B cell (primary cell): ENCODE data around the gene EZH2. TPM values are rescaled to one million over a fixed set of nuclear protein-coding genes. Genes with fewer than 3 reads are reported as not detected.

Experiments
- ATAC-seq: fragments of 200-7000 bp; cut with Tn5 transposase; one replicate; pipeline ENCODE4 v1.10.0; 2021; ENCODE audit warnings: low read depth, mild to moderate bottlenecking, moderate number of reproducible peaks, moderate library complexity
- CTCF ChIA-PET: fragments of 350-600 bp; sonication (Branson Sonifier 250); formaldehyde crosslinking; loops from one replicate; lab custom pipeline; 2021; ENCODE audit warnings: antibody characterized with exemption, inconsistent platforms; lab: Charles Lee
- POLR2A ChIA-PET: fragments of 350-600 bp; sonication (Branson Sonifier 250); formaldehyde crosslinking; loops from one replicate; lab custom pipeline; 2021; ENCODE audit warnings: antibody characterized with exemption; lab: Charles Lee
- DNase-seq: peaks from one replicate; pipeline ENCODE4 v3.0.0; 2013
- H2AFZ ChIP-seq: 2 replicates; pipeline ENCODE4 v1.6.1; 2012; ENCODE audit warnings: mild to moderate bottlenecking, low read depth, low read length; ENCODE audit not compliant: insufficient read depth, poor library complexity, severe bottlenecking
- H3K27ac ChIP-seq, 2 donors: 1 replicate in 1 of 2; 2 replicates in 1 of 2; pipeline ENCODE4 v1.5.1; 2012 to 2013; ENCODE audit warnings: low read length in 2 of 2, mild to moderate bottlenecking in 2 of 2, moderate library complexity in 1 of 2
- H3K27me3 ChIP-seq, 4 experiments: fragments of 200-600 bp in 1 of 4; sonication (generic) in 1 of 4; replicated peaks in 1 of 4; 1 replicate in 2 of 4; 2 replicates in 2 of 4; pipeline versions ENCODE4 v1.6.1 to v1.7.0; 2013 to 2016; ENCODE audit warnings: low read length in 3 of 4, mild to moderate bottlenecking in 2 of 4, mixed read lengths in 1 of 4, moderate library complexity in 1 of 4; ENCODE audit not compliant: insufficient read depth in 4 of 4, control insufficient read depth in 3 of 4; ENCODE audit errors: control extremely low read depth in 1 of 4
- H3K36me3 ChIP-seq, 2 experiments: replicated peaks in 1 of 2; 1 replicate in 1 of 2; 2 replicates in 1 of 2; pipeline versions ENCODE4 v1.6.1 to v1.7.1; 2013; ENCODE audit warnings: low read length in 1 of 2; ENCODE audit not compliant: insufficient read depth in 2 of 2, control insufficient read depth in 1 of 2; ENCODE audit errors: control extremely low read depth in 1 of 2, extremely low read depth in 1 of 2
- H3K4me1 ChIP-seq, 2 donors: fragments of 200-600 bp in 1 of 2; sonication (generic) in 1 of 2; 1 replicate in 1 of 2; 2 replicates in 1 of 2; pipeline versions ENCODE4 v1.5.1 to v1.6.1; 2013 to 2017; ENCODE audit warnings: low read length in 2 of 2; ENCODE audit not compliant: control insufficient read depth in 2 of 2, insufficient read depth in 2 of 2
- H3K4me2 ChIP-seq: replicated peaks from 2 replicates; pipeline ENCODE3; 2012; ENCODE audit warnings: mild to moderate bottlenecking, low read depth, low read length; ENCODE audit not compliant: poor library complexity, severe bottlenecking
- H3K4me3 ChIP-seq, 5 experiments: fragments of 200-600 bp in 1 of 5; sonication (generic) in 1 of 5; 1 replicate in 3 of 5; 2 replicates in 2 of 5; pipeline versions ENCODE4 v1.5.1 to v1.7.0; 2011 to 2016; ENCODE audit warnings: low read length in 4 of 5, mild to moderate bottlenecking in 4 of 5, low read depth in 2 of 5, control low read depth in 1 of 5, moderate library complexity in 1 of 5; ENCODE audit not compliant: insufficient read depth in 1 of 5; ENCODE audit errors: control extremely low read depth in 1 of 5, extremely low read depth in 1 of 5
- H3K79me2 ChIP-seq: fragments of 200-600 bp; sonication (generic); one replicate; pipeline ENCODE4 v1.6.0; 2016; ENCODE audit warnings: low read length; ENCODE audit not compliant: control insufficient read depth, insufficient read depth
- H3K9ac ChIP-seq: fragments of 200-600 bp; sonication (generic); 2 replicates; pipeline ENCODE4 v1.6.1; 2017; ENCODE audit warnings: mild to moderate bottlenecking, low read length, moderate library complexity
- H3K9me3 ChIP-seq, 3 donors: one replicate each; pipeline versions ENCODE4 v1.6.1 to v1.7.1; 2013; ENCODE audit warnings: low read length in 2 of 3; ENCODE audit not compliant: control insufficient read depth in 2 of 3, insufficient read depth in 1 of 3; ENCODE audit errors: control extremely low read depth in 1 of 3
- H4K20me1 ChIP-seq: 2 replicates; pipeline ENCODE4 v1.6.0; 2012; ENCODE audit warnings: mild to moderate bottlenecking, low read length; ENCODE audit not compliant: insufficient read depth, control insufficient read depth, poor library complexity, severe bottlenecking
- H3K27ac Mint-ChIP-seq: one replicate; pipeline ENCODE4 v1.8.0; 2021; ENCODE audit warnings: mixed read lengths
- H3K27me3 Mint-ChIP-seq: one replicate; pipeline ENCODE4 v1.8.0; 2021; ENCODE audit warnings: mixed read lengths
- H3K4me1 Mint-ChIP-seq: one replicate; pipeline ENCODE4 v1.8.0; 2021; ENCODE audit warnings: mixed read lengths
- H3K4me3 Mint-ChIP-seq: one replicate; pipeline ENCODE4 v1.8.0; 2021; ENCODE audit warnings: mixed read lengths
- H3K9me3 Mint-ChIP-seq: one replicate; pipeline ENCODE4 v1.8.0; 2022; ENCODE audit warnings: mixed read lengths; ENCODE audit not compliant: insufficient read depth
- EZH2 ChIP-seq: IDR thresholded peaks from 2 replicates; pipeline ENCODE4 v1.6.1; 2012; ENCODE audit warnings: borderline replicate concordance, low read depth, mild to moderate bottlenecking, moderate library complexity, low read length; ENCODE audit not compliant: insufficient read depth, poor library complexity, severe bottlenecking
- WGBS: methylation state at CpG from one replicate; pipeline ENCODE4 v1.1.5; 2013; ENCODE audit warnings: missing lambda C conversion rate; ENCODE audit not compliant: insufficient coverage; 5-methylcytosine and 5-hydroxymethylcytosine counted together
- intact Hi-C: fragments of 100-400 bp; cut with micrococcal nuclease; formaldehyde crosslinking; loops from one replicate; pipeline ENCODE4 v1.10.0; 2022
- polyA plus RNA-seq: library from polyadenylated mRNA; depleted of rRNA; stranded (reverse); fragments of >200 nt; gene quantifications from 2 replicates; pipeline ENCODE4 v1.2.3, GENCODE V29; 2012
- total RNA-seq, 2 donors: library from RNA; stranded (reverse); fragments of 120-200 nt in 1 of 2; gene quantifications; 1 replicate in 1 of 2; 2 replicates in 1 of 2; pipeline versions ENCODE4 v1.2.3 to v1.2.4, GENCODE V29; 2013 to 2022
- TF ChIP-seq, protein P1 (sequence below): fragments of 200-600 bp; IDR thresholded peaks from one replicate; pipeline ENCODE4 v1.8.0; 2022; ENCODE audit warnings: antibody characterized with exemption, mild to moderate bottlenecking

Gene EZH2
- total and polyA plus RNA-seq, 2 donors (not counting 1 experiment from before 2014, with no cell fraction given) = 5.1 to 10.3 TPM

DNA sequence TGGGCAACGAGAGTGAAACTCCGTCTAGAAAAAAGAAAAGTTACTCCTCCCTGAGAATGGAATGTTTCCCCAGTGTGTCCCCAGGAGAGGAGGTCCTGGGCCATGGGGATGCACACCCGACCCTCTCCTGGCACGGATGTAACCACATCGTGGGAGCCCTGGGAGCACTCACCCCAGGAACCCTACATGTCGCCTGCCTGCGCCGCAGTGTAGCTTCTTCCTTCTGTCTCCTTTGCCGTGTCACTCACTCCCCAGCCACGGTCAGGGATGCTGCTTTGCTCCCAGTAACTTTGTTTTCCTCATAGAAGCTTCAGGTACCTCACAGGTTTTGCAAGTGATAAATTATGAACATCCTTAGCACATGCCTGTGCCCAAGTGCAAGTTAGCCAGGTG, 82.0 kb downstream of the EZH2 start:
- WGBS = 96% methylated on average over 10 of the region's 10 CpGs
- Mint-ChIP-seq H3K27me3 (no peaks in the 10 kb centered on the region), H3K4me3 (no peak overlapping the region), H3K4me1 (no peaks in the 10 kb centered on the region), H3K9me3 (no peaks in the 10 kb centered on the region), H3K27ac (no peak overlapping the region)
- Histone ChIP-seq H3K4me2 (no peak overlapping the region), H2AFZ (no peak overlapping the region), H3K27ac (no peak overlapping the region), H3K9me3 (no peaks in the 10 kb centered on the region), H3K9ac (no peak overlapping the region), H3K4me3 (no peak overlapping the region), H3K27me3 (no peaks in the 10 kb centered on the region), H3K79me2 (no peaks in the 10 kb centered on the region), H3K4me1 (no peaks in the 10 kb centered on the region), H3K36me3 (peaks cover 14 to 51% of the 10 kb centered on the region in 2 experiments), H4K20me1 (no peaks in the 10 kb centered on the region)
- POLR2A ChIA-PET = no interaction called here
- ATAC-seq = no peak
- DNase-seq = no peak
- TF ChIP-seq, protein P1, sequence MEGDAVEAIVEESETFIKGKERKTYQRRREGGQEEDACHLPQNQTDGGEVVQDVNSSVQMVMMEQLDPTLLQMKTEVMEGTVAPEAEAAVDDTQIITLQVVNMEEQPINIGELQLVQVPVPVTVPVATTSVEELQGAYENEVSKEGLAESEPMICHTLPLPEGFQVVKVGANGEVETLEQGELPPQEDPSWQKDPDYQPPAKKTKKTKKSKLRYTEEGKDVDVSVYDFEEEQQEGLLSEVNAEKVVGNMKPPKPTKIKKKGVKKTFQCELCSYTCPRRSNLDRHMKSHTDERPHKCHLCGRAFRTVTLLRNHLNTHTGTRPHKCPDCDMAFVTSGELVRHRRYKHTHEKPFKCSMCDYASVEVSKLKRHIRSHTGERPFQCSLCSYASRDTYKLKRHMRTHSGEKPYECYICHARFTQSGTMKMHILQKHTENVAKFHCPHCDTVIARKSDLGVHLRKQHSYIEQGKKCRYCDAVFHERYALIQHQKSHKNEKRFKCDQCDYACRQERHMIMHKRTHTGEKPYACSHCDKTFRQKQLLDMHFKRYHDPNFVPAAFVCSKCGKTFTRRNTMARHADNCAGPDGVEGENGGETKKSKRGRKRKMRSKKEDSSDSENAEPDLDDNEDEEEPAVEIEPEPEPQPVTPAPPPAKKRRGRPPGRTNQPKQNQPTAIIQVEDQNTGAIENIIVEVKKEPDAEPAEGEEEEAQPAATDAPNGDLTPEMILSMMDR = no peak
- no peak for TF ChIP-seq EZH2
- CTCF ChIA-PET = no interaction called here
- intact Hi-C loops = no loop called here

DNA sequence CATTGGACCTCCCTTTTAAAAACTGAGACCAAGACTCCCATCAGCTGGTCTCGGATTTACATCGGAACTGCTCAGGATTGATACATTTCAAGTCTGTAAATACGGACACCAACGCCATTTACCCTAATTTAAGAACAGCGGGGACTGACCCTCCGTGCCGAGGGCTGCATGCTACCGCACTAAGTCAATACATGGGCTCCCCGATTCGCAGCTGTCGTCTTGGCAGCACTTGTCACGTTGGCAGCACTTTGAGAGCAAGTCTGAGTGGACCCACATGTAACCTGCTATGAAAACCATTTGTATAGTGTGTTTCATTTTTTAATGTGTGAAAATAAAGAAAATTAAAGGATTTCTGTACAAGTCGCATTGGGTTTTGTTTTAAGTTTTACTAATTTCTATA, 83.4 kb downstream of the EZH2 start:
- Mint-ChIP-seq H3K27me3 (no peaks in the 10 kb centered on the region), H3K4me3 (no peak overlapping the region), H3K4me1 (no peaks in the 10 kb centered on the region), H3K27ac (no peak overlapping the region), H3K9me3 (no peaks in the 10 kb centered on the region)
- DNase-seq = no peak
- H3K79me2 ChIP-seq = no peaks in the 10 kb centered on the region
- POLR2A ChIA-PET = no interaction called here
- peaks cover 14 to 60% of the 10 kb centered on the region in 2 experiments for H3K36me3 ChIP-seq
- TF ChIP-seq, protein P1 = no peak
- TF ChIP-seq EZH2 = no peak
- intact Hi-C loops = no loop called here
- H4K20me1 ChIP-seq = no peaks in the 10 kb centered on the region
- WGBS = 97% methylated on average over 12 of the region's 13 CpGs
- H3K4me1 ChIP-seq = no peaks in the 10 kb centered on the region
- no peak for ATAC-seq
- CTCF ChIA-PET = interaction anchor here (0.6 kb wide), 1 partner anchor 137 kb away, joined by 3 read pairs; no protein-coding TSS in a partner anchor
- no peak overlapping the region for H3K4me3 ChIP-seq
- H2AFZ ChIP-seq = no peak overlapping the region
- H3K9ac ChIP-seq = no peak overlapping the region
- H3K27ac ChIP-seq = no peak overlapping the region
- H3K9me3 ChIP-seq = no peaks in the 10 kb centered on the region
- no peaks in the 10 kb centered on the region for H3K27me3 ChIP-seq
- no peak overlapping the region for H3K4me2 ChIP-seq
